Measurements from ENCODE around the gene VKORC1L1.

DNA sequence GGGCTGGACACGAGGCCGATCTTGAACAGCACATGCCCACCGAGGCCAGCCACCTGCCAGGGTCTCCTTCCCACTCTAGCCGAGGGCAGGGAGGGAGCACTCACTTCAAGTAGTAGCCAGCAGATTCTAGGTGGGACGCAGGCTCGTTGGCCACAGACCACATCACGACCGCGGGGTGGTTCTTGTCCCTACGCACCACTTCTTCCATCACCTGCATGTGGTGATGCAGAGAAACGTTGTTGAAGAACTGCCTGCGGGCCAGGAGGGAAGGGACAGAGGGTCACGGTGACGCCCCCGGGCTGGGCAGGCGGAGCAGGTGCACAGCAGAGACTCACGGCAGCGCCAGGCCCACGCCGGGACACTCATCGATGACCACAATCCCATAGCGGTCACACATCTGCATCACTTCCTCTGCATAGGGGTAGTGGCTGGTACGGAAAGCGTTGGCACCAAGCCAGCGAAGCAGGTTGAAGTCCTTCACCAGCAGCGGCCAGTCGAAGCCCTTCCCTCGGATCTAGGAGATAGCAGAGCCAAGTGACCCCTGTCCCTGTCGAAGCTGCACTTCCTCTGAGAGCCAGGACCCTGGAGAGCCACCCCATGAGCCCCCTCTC lies 101.4 kb downstream of the VKORC1L1 start:
- TF ChIP-seq CTCF (IDR thresholded peaks at IDR 0.05) (no peak), POLR2A (IDR thresholded peaks at IDR 0.05) (no peak), POLR2AphosphoS5 (IDR thresholded peaks at IDR 0.05) (no peak), EP300 (IDR thresholded peaks at IDR 0.05; ENCODE audit: low read depth) (no peak)
